ENCODE data around the gene BST1.

Gene BST1

GRCh38 chr4:15682242-15683142, 20.4 kb upstream of the BST1 start:
- H3K4me3 ChIP-seq (ENCODE audit: control insufficient read depth, low read depth, low read length): peak overlapping the region; percentile 92
- TF ChIP-seq CTCF (conservative IDR thresholded peaks at IDR 0.05; ENCODE audit: control insufficient read depth, insufficient read depth, low read depth, low read length): no peak
- DNase-seq (ENCODE audit: low read depth): peak; percentile 32

- no peak for DNase-seq (ENCODE audit: low read depth)
- no peak for TF ChIP-seq CTCF (conservative IDR thresholded peaks at IDR 0.05; ENCODE audit: control insufficient read depth, insufficient read depth, low read depth, low read length)
- peak overlapping the region; percentile 92 for H3K4me3 ChIP-seq (ENCODE audit: control insufficient read depth, low read depth, low read length)
Measured at GRCh38 chr4:15683143-15683495, 19.7 kb upstream of the BST1 start.

- TF ChIP-seq CTCF (conservative IDR thresholded peaks at IDR 0.05; ENCODE audit: control insufficient read depth, insufficient read depth, low read depth, low read length): no peak
- no peak overlapping the region for H3K4me3 ChIP-seq (ENCODE audit: control insufficient read depth, low read depth, low read length)
- no peak for DNase-seq (ENCODE audit: low read depth)
Measured at GRCh38 chr4:15684498-15684897, 18.4 kb upstream of the BST1 start.

- DNase-seq (ENCODE audit: low read depth): peak; percentile 52
- no peak overlapping the region for H3K4me3 ChIP-seq (ENCODE audit: control insufficient read depth, low read depth, low read length)
- no peak for TF ChIP-seq CTCF (conservative IDR thresholded peaks at IDR 0.05; ENCODE audit: control insufficient read depth, insufficient read depth, low read depth, low read length)
Measured at GRCh38 chr4:15688051-15688450, 14.8 kb upstream of the BST1 start.

GRCh38 chr4:15689540-15689939, 13.3 kb upstream of the BST1 start:
- TF ChIP-seq CTCF (conservative IDR thresholded peaks at IDR 0.05; ENCODE audit: control insufficient read depth, insufficient read depth, low read depth, low read length): no peak
- peak; percentile 33 for DNase-seq (ENCODE audit: low read depth)
- H3K4me3 ChIP-seq (ENCODE audit: control insufficient read depth, low read depth, low read length): no peak overlapping the region

GRCh38 chr4:15690020-15690809, 12.7 kb upstream of the BST1 start:
- no peak for TF ChIP-seq CTCF (conservative IDR thresholded peaks at IDR 0.05; ENCODE audit: control insufficient read depth, insufficient read depth, low read depth, low read length)
- no peak overlapping the region for H3K4me3 ChIP-seq (ENCODE audit: control insufficient read depth, low read depth, low read length)
- peak; percentile 81 for DNase-seq (ENCODE audit: low read depth)

All from fibroblast of mammary gland (primary cell).